ENCODE results near the gene BHLHE41. TPM values are rescaled to one million over a fixed set of nuclear protein-coding genes. Genes with fewer than 3 reads are reported as not detected.

The BHLHE41 gene
- polyA plus RNA-seq, 1 donor (not counting 4 experiments of a cell fraction or from before 2014, with no cell fraction given) = 1.4 TPM

DNA sequence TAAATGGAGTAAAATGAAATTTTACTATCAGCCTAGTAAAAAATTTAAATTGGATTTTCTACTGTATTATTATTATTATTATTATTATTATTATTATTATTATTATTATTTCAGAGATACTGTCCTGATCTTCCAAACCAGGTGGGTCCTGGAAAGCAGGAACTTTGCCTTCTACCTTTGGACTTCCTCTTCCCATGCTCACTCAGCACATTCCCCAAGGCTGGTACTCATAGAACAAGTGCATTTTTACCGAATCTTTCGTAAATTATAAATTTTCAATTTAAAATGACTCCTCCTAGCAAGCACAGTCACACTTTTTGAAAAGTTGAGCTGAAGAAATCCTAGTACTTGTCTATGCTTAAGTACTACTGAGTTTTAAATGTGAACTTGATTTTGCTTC, 29.7 kb downstream of the BHLHE41 start:
- H3K4me1 ChIP-seq (ENCODE audit: control insufficient read depth, extremely low read depth, insufficient read depth, low read length) = peaks cover 19% of the 10 kb centered on the region
- no peaks in the 10 kb centered on the region for H3K79me2 ChIP-seq (ENCODE audit: control insufficient read depth, insufficient read depth, low read length)
- FAIRE-seq = no peak
- TF ChIP-seq CTCF (optimal IDR thresholded peaks at IDR 0.05 in 1 of 3, IDR thresholded peaks at IDR 0.05 in 1 of 3, conservative IDR thresholded peaks at IDR 0.05 in 1 of 3; ENCODE audit: extremely low read depth in 1 of 3, insufficient read depth in 2 of 3, low read length in 3 of 3) (no peak), EZH2 (IDR thresholded peaks at IDR 0.05; ENCODE audit: low read length) (no peak)
- H3K27ac ChIP-seq (ENCODE audit: control insufficient read depth, insufficient read depth, low read length) = no peak overlapping the region
- H3K36me3 ChIP-seq (ENCODE audit: control insufficient read depth in 2 of 2, extremely low read depth in 1 of 2, insufficient read depth in 2 of 2, low read length in 2 of 2) = no peaks in the 10 kb centered on the region
- dilution Hi-C loops (cut with MboI; ENCODE audit: extremely low pct_ligation_motif_present, low sequenced_read_pairs) = no loop called here
- H4K20me1 ChIP-seq (ENCODE audit: control insufficient read depth, extremely low read depth, insufficient read depth, low read length) = no peaks in the 10 kb centered on the region
- no peak overlapping the region for H3K4me3 ChIP-seq (ENCODE audit: control insufficient read depth in 2 of 3, extremely low read depth in 1 of 3, insufficient read depth in 2 of 3, low read depth in 1 of 3, low read length in 3 of 3)
- no peaks in the 10 kb centered on the region for H3K9me3 ChIP-seq (ENCODE audit: control insufficient read depth, low read depth, low read length)
- no peak overlapping the region for H3K4me2 ChIP-seq (ENCODE audit: control insufficient read depth, extremely low read depth, insufficient read depth, low read depth, low read length)
- no peak overlapping the region for H3K9ac ChIP-seq (ENCODE audit: control insufficient read depth, extremely low read depth, insufficient read depth, low read length)
- H3K27me3 ChIP-seq (ENCODE audit: control insufficient read depth, extremely low read depth, insufficient read depth, low read length) = no peaks in the 10 kb centered on the region
- H2AFZ ChIP-seq (ENCODE audit: control insufficient read depth, low read length) = no peak overlapping the region
- H3K9me1 ChIP-seq (ENCODE audit: control insufficient read depth, extremely low read depth, insufficient read depth, low read length) = no peaks in the 10 kb centered on the region
- no peak for DNase-seq (ENCODE audit: low read depth, low spot score)

GRCh38 chr12:26092346-26093105, 32.3 kb downstream of the BHLHE41 start:
- Histone ChIP-seq H3K4me1 (ENCODE audit: control insufficient read depth, extremely low read depth, insufficient read depth, low read length) (peaks cover 16% of the 10 kb centered on the region), H3K27me3 (ENCODE audit: control insufficient read depth, extremely low read depth, insufficient read depth, low read length) (no peaks in the 10 kb centered on the region), H3K9me3 (ENCODE audit: control insufficient read depth, low read depth, low read length) (no peaks in the 10 kb centered on the region), H3K4me3 (ENCODE audit: control insufficient read depth in 2 of 3, extremely low read depth in 1 of 3, insufficient read depth in 2 of 3, low read depth in 1 of 3, low read length in 3 of 3) (no peak overlapping the region), H2AFZ (ENCODE audit: control insufficient read depth, low read length) (no peak overlapping the region), H3K79me2 (ENCODE audit: control insufficient read depth, insufficient read depth, low read length) (no peaks in the 10 kb centered on the region), H4K20me1 (ENCODE audit: control insufficient read depth, extremely low read depth, insufficient read depth, low read length) (no peaks in the 10 kb centered on the region), H3K9ac (ENCODE audit: control insufficient read depth, extremely low read depth, insufficient read depth, low read length) (no peak overlapping the region), H3K4me2 (ENCODE audit: control insufficient read depth, extremely low read depth, insufficient read depth, low read depth, low read length) (no peak overlapping the region), H3K9me1 (ENCODE audit: control insufficient read depth, extremely low read depth, insufficient read depth, low read length) (peaks cover 3% of the 10 kb centered on the region), H3K36me3 (ENCODE audit: control insufficient read depth in 2 of 2, extremely low read depth in 1 of 2, insufficient read depth in 2 of 2, low read length in 2 of 2) (no peaks in the 10 kb centered on the region), H3K27ac (ENCODE audit: control insufficient read depth, insufficient read depth, low read length) (no peak overlapping the region)
- dilution Hi-C loops (cut with MboI; ENCODE audit: extremely low pct_ligation_motif_present, low sequenced_read_pairs) = no loop called here
- TF ChIP-seq CTCF (optimal IDR thresholded peaks at IDR 0.05 in 1 of 3, IDR thresholded peaks at IDR 0.05 in 1 of 3, conservative IDR thresholded peaks at IDR 0.05 in 1 of 3; ENCODE audit: extremely low read depth in 1 of 3, insufficient read depth in 2 of 3, low read length in 3 of 3) (no peak), EZH2 (IDR thresholded peaks at IDR 0.05; ENCODE audit: low read length) (no peak)
- FAIRE-seq (no peak), DNase-seq (ENCODE audit: low read depth, low spot score) (no peak)
